ENCODE measurements around the gene BRWD1. TPM values are rescaled to one million over a fixed set of nuclear protein-coding genes. Genes with fewer than 3 reads are reported as not detected.

The BRWD1 gene
- total RNA-seq, 1 donor from 2014 or later, result 55.5 TPM

DNA sequence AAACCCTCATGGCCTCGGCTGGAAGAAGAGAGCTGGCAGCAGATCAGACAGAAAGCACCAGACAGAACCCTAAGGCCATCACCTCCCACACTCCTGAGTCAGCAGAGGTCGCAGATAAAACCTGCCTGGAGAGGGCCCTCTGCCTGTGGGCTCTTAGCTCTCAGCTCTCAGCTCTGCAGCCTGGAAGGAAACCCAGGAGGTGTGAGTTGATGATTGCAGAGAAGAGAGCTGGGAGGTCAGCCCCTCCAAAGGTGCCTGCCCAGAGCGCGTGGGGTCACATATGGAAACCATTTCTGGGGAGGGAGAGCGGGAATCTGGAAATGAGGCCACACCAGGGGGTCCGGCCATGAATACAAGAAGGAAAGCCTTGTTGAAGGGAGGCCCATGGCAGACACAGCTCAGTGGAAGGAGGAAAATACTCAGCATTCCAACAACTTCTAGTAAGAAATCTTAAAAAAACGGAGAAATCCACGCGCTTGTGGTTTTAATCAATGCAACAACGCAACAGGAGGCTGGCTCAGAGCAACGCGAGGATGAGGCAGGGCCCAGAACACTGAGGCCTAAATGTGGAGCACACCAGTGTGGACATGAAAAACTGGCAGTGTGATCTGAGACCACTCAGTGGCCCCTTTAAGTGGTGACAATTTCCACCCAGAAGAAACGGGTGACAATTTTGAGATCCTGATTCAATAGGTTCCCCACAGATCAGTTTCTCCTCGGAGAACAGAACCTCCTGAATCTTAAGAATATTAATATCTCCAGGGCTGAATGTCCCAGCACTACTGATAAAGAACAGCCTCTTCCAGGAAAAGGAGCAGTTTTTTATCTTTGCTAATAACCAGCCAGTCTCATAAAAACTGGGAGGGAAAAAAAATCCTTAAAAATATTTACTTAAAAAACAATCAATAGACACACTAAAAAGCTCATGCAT is 175.9 kb downstream of the BRWD1 start:
- DNase-seq (ENCODE audit: low read depth), result no peak

DNA sequence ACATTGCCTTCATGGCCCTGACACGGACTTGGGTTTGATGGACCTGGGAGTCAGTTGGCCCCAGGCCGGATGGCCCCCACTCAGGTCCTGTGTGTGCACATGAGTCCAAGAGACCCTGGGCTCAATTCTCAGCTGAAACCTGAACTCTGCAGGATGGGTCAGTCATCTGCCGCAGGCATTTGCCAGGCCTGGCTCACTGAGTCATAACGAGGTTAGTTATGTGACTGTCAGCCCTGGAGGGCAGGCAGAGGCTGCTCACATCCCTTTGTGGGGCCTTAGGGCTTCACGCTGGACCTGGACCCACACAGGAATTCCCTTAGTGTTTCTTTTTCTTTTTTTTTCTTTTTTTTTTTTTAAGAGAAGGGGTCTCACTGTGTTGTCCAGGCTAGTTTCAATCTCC is 176.7 kb downstream of the BRWD1 start:
- no peak for DNase-seq (ENCODE audit: low read depth)

DNA sequence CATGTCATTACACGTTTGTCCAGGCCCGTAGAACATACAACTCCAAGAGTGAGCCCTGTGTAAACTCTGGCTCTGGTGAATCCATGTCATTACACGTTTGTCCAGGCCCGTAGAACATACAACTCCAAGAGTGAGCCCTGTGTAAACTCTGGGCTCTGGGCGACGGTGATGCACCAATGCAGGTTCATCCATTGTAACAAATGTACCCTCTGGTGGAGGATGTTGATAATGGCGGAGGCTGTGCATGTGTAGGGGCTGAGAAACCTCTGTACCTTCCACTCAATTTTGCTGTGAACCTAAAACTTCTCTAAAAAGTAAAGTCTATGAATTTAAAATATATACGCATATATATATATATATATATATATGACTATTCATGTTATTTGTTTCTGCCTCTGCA is 177.3 kb downstream of the BRWD1 start:
- DNase-seq (ENCODE audit: low read depth), result peak; percentile 21

DNA sequence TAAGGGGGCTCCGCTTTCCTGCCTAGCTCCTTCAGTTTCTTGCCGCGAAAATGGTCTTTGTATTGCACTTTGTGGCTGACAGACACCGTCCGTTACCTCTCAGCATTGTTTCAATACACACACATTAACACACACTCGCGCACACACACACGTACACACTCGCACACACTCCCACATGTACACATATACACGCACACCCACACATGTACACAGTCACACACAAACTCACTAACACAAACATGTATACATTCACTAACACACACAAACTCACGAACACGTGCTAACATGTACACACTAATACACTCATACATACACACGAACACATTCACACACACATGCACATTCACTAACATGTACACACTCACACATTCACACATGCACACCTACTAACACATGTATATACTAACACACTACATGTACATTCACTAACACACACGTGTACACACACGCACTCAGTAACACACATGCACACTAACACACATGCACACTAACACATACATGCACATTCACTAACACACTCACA is 179.1 kb downstream of the BRWD1 start:
- no peak for DNase-seq (ENCODE audit: low read depth)

Other genes starting within 250 kb of the BRWD1 start
- gene PSMG1, start 130.2 kb downstream of the BRWD1 start, total RNA-seq, result 30.2 and 33.7 TPM in 2 replicates
- 115 and 126 TPM in 2 replicates for gene HMGN1, start 35.5 kb upstream of the BRWD1 start, total RNA-seq
- gene LCA5L, start 132.1 kb upstream of the BRWD1 start, total RNA-seq, result 2.2 and 2.7 TPM in 2 replicates
- gene SH3BGR, start 138.3 kb upstream of the BRWD1 start, total RNA-seq, result 17.4 and 24.5 TPM in 2 replicates

Measured in myocyte (in vitro differentiated cells).